Measurements from ENCODE around the gene RUSC1.

RUSC1 gene

DNA sequence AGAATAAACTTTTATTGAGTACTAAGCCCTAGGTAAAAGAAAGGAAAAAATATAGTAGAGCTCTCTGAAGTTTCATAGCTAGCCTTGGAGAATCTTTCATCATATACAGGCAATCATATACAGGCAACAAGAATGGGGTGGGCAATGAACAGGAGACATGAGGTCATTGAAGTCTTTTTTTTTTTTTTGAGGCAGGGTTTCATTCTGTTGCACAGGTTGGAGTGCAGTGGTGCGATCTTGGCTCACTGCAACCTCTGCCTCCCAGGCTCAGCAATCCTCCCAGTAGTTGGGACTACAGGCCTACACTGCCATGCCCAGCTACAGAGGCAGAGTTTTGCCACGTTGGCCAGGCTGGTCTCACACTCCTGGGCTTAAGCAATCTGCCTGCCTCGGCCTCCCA, 22.1 kb downstream of the RUSC1 start:
- TF ChIP-seq, protein P1, sequence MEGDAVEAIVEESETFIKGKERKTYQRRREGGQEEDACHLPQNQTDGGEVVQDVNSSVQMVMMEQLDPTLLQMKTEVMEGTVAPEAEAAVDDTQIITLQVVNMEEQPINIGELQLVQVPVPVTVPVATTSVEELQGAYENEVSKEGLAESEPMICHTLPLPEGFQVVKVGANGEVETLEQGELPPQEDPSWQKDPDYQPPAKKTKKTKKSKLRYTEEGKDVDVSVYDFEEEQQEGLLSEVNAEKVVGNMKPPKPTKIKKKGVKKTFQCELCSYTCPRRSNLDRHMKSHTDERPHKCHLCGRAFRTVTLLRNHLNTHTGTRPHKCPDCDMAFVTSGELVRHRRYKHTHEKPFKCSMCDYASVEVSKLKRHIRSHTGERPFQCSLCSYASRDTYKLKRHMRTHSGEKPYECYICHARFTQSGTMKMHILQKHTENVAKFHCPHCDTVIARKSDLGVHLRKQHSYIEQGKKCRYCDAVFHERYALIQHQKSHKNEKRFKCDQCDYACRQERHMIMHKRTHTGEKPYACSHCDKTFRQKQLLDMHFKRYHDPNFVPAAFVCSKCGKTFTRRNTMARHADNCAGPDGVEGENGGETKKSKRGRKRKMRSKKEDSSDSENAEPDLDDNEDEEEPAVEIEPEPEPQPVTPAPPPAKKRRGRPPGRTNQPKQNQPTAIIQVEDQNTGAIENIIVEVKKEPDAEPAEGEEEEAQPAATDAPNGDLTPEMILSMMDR (IDR thresholded peaks at IDR 0.05; ENCODE audit: extremely low read depth, insufficient read depth, missing control alignments): no peak
- in situ Hi-C loops (cut with MboI; ENCODE audit: low pct_unique_long_range_greater_than_20kb, low sequenced_read_pairs, unreplicated experiment): no loop called here
- DNase-seq (ENCODE audit: low spot score): no peak

DNA sequence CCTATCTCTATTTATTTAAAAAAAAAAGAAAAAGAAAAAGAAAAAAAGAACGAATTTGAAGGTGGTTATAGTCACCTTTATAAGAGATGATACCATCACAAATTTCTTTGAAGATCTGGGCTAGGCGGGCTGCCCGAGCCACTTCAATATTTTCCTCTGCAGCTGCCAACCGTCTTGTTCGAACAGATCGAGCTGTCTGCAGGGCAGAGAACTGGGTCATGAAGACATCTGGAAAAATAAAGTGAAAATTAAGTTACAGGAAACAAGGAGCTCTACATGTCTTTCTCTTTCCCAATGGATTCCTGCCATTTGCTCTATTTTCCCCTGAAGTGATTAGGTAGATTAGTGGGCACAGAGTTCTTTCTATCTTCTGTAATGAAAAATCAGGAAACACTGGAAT, 31.9 kb downstream of the RUSC1 start:
- TF ChIP-seq, protein P1 (IDR thresholded peaks at IDR 0.05; ENCODE audit: extremely low read depth, insufficient read depth, missing control alignments): no peak
- DNase-seq (ENCODE audit: low spot score): no peak
- in situ Hi-C loops (cut with MboI; ENCODE audit: low pct_unique_long_range_greater_than_20kb, low sequenced_read_pairs, unreplicated experiment): no loop called here

DNA sequence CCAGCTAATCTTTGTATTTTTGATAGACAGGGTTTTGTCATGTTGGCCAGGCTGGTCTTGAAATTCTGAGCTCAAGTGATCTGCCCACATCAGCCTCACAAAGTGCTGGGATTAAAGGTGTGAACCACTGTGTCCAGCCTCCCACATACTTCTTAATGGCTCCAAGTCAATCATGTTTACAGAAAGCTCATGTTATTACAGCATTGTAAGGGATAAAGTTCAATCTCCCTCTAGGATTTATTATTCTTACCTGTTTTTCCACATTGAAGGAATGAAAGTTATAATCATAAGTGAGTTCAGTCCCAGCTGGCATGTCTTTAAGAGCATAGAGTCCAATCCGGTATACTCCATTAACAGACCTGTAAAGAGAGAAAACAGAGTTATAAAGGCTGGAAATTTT, 39.4 kb downstream of the RUSC1 start:
- in situ Hi-C loops (cut with MboI; ENCODE audit: low pct_unique_long_range_greater_than_20kb, low sequenced_read_pairs, unreplicated experiment): no loop called here
- no peak for DNase-seq (ENCODE audit: low spot score)
- TF ChIP-seq, protein P1 (IDR thresholded peaks at IDR 0.05; ENCODE audit: extremely low read depth, insufficient read depth, missing control alignments): no peak

DNA sequence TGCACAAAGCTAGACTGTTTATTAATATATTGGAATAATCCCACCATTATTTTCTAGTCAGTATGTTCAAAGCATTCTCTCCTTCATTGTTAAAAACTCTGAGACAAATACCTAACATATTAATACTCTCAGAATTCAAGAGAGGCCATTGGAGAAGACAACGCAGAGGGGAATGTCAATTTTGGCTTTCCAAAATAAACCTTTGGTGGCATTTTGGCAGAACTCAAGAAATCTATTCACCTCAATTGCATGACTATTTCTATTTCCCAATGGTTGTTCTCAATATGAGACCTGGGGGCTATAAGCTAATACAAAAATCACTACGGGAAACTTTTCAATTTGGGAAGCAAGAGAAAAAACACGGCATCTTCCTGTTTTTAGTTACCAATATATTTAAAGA, 58.5 kb downstream of the RUSC1 start:
- TF ChIP-seq, protein P1 (IDR thresholded peaks at IDR 0.05; ENCODE audit: extremely low read depth, insufficient read depth, missing control alignments): no peak
- in situ Hi-C loops (cut with MboI; ENCODE audit: low pct_unique_long_range_greater_than_20kb, low sequenced_read_pairs, unreplicated experiment): no loop called here
- no peak for DNase-seq (ENCODE audit: low spot score)

DNA sequence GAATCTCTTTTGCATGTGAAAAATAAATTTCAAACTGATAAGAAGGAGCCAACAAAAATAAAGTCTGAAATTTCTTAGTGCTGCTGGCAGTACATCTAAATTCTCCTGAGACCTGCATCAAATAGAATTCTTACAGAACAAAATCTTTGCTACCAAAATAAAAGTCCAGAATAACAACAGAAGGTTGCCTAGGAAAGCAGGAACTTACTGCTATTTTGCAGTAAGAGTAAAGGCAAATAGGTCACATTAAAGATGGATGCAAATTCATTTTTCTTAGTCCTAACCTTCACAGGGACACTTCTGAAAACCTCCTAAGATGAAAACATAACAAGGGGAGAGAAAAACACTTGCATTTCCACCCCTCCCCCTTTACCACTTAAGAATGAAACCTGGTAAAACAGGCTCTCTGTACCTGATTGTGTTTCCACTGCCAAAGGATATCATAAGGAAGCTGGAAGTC, 59.0 kb downstream of the RUSC1 start:
- peak; percentile 14 for DNase-seq (ENCODE audit: low spot score)
- in situ Hi-C loops (cut with MboI; ENCODE audit: low pct_unique_long_range_greater_than_20kb, low sequenced_read_pairs, unreplicated experiment): no loop called here
- TF ChIP-seq, protein P1 (IDR thresholded peaks at IDR 0.05; ENCODE audit: extremely low read depth, insufficient read depth, missing control alignments): no peak
